SKM-1 (cell line): Measurements from ENCODE around the gene LDB1.
A peak's percentile ranks its signal among the peaks of the same experiment; 100 is the strongest.

Experiments
- DNase-seq: peaks from one replicate; lab custom pipeline; 2025; ENCODE audit not compliant: unreplicated experiment; lab: John Stamatoyannopoulos, UW

The LDB1 gene

GRCh38 chr10:102139281-102140110, 19.3 kb upstream of the LDB1 start:
- no peak for DNase-seq

GRCh38 chr10:102135956-102136526, 15.9 kb upstream of the LDB1 start:
- DNase-seq, result no peak

GRCh38 chr10:102134416-102134815, 14.2 kb upstream of the LDB1 start:
- DNase-seq, result no peak

GRCh38 chr10:102133373-102134195, 13.4 kb upstream of the LDB1 start:
- peak; percentile 38 for DNase-seq

GRCh38 chr10:102132563-102133372, 12.6 kb upstream of the LDB1 start, which contains the start of gene PPRC1:
Gene PPRC1 (plus strand): TSS chr10:102133040. CDS start chr10:102133069, 29 bp downstream.
- peak; percentile 98 for DNase-seq

- no peak for DNase-seq
These were observed 12.0 kb upstream of the LDB1 start for GRCh38 chr10:102132193-102132562.

- no peak for DNase-seq
These were observed 11.4 kb upstream of the LDB1 start for GRCh38 chr10:102131286-102132170.

GRCh38 chr10:102123223-102123622, 3.1 kb upstream of the LDB1 start:
- no peak for DNase-seq

GRCh38 chr10:102122450-102122849, 2.3 kb upstream of the LDB1 start:
- DNase-seq, result no peak

GRCh38 chr10:102121739-102122372, 1.7 kb upstream of the LDB1 start:
- DNase-seq, result no peak

- no peak for DNase-seq
These were observed 997 bp upstream of the LDB1 start for GRCh38 chr10:102120991-102121738.

- no peak for DNase-seq
These were observed 589 bp downstream of the LDB1 start for GRCh38 chr10:102119417-102120141.

- no peak for DNase-seq
These were observed 1.3 kb downstream of the LDB1 start for GRCh38 chr10:102118867-102119266.

GRCh38 chr10:102117391-102118159, 2.6 kb downstream of the LDB1 start:
- peak; percentile 34 for DNase-seq

GRCh38 chr10:102116656-102117055, 3.5 kb downstream of the LDB1 start:
- DNase-seq, result no peak

- DNase-seq, result no peak
These were observed 4.4 kb downstream of the LDB1 start for GRCh38 chr10:102115775-102116174.

GRCh38 chr10:102114861-102115618, 5.1 kb downstream of the LDB1 start:
- peak; percentile 81 for DNase-seq
